ENCODE results near the gene PRKN. TPM values are rescaled to one million over a fixed set of nuclear protein-coding genes. Genes with fewer than 3 reads are reported as not detected.

Gene PRKN
- polyA plus RNA-seq, 1 donor from 2014 or later: 1.2 TPM

GRCh38 chr6:162337412-162337811 lies 390.2 kb downstream of the PRKN start:
- Histone ChIP-seq H3K36me3 (ENCODE audit: insufficient read depth, low read length) (no peaks in the 10 kb centered on the region), H4K20me1 (ENCODE audit: insufficient read depth) (no peaks in the 10 kb centered on the region), H3K27me3 (ENCODE audit: insufficient read depth, low read depth, low read length) (no peaks in the 10 kb centered on the region), H2AFZ (ENCODE audit: low read depth, low read length) (no peak overlapping the region), H3K9me3 (ENCODE audit: low read length) (no peaks in the 10 kb centered on the region), H3K4me2 (ENCODE audit: low read length) (no peak overlapping the region), H3K4me3 (ENCODE audit: low read length) (no peak overlapping the region), H3K9ac (ENCODE audit: low read length) (no peak overlapping the region), H3K79me2 (replicated peaks; ENCODE audit: insufficient read depth, low read length) (no peaks in the 10 kb centered on the region), H3K27ac (ENCODE audit: low read length) (no peak overlapping the region), H3F3A (ENCODE audit: insufficient read depth, low read length, poor library complexity, severe bottlenecking) (no peaks in the 10 kb centered on the region), H3K9me2 (ENCODE audit: insufficient read depth, low read length) (no peaks in the 10 kb centered on the region)
- TF ChIP-seq POLR2AphosphoS5 (IDR thresholded peaks at IDR 0.05): no peak
- TF ChIP-seq MXI1 (conservative IDR thresholded peaks at IDR 0.05; ENCODE audit: poor library complexity, severe bottlenecking): no peak
- TF ChIP-seq CTCF (IDR thresholded peaks at IDR 0.05; ENCODE audit: poor library complexity, severe bottlenecking): no peak
- no peak for TF ChIP-seq REST (IDR thresholded peaks at IDR 0.05; ENCODE audit: borderline replicate concordance)
- TF ChIP-seq EP300 (conservative IDR thresholded peaks at IDR 0.05; ENCODE audit: poor library complexity, severe bottlenecking): no peak
- no peak for TF ChIP-seq TAF1 (IDR thresholded peaks at IDR 0.05; ENCODE audit: low read depth)
- no peak for TF ChIP-seq EZH2 (IDR thresholded peaks at IDR 0.05; ENCODE audit: borderline replicate concordance, insufficient read depth, low read length, poor library complexity, severe bottlenecking)
- no peak for TF ChIP-seq RAD21 (conservative IDR thresholded peaks at IDR 0.05)
- TF ChIP-seq SMC3 (conservative IDR thresholded peaks at IDR 0.05; ENCODE audit: poor library complexity): no peak

DNA sequence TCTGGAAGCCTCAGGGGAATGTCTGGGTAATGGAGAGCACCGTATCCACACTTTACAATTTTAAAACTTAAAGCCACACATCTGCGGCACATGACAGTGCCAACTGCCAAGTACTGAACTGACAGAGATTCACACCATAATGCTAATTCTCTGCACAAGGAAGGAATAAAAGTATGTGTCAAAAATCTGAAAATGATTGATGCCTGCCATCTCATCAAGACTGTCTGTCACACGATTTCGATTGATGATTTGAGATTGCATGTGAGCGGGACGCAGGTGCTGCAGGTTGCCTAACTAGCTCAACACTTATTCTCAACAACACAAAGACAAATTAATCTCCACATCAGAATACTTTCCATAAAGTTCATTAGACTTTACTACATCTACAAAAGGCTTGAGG lies 391.2 kb downstream of the PRKN start:
- no peak overlapping the region for H2AFZ ChIP-seq (ENCODE audit: low read depth, low read length)
- H3F3A ChIP-seq (ENCODE audit: insufficient read depth, low read length, poor library complexity, severe bottlenecking): no peaks in the 10 kb centered on the region
- no peaks in the 10 kb centered on the region for H3K27me3 ChIP-seq (ENCODE audit: insufficient read depth, low read depth, low read length)
- no peaks in the 10 kb centered on the region for H3K79me2 ChIP-seq (replicated peaks; ENCODE audit: insufficient read depth, low read length)
- TF ChIP-seq CTCF (IDR thresholded peaks at IDR 0.05; ENCODE audit: poor library complexity, severe bottlenecking) (no peak), EZH2 (IDR thresholded peaks at IDR 0.05; ENCODE audit: borderline replicate concordance, insufficient read depth, low read length, poor library complexity, severe bottlenecking) (no peak), POLR2AphosphoS5 (IDR thresholded peaks at IDR 0.05) (peak; percentile 76), SMC3 (conservative IDR thresholded peaks at IDR 0.05; ENCODE audit: poor library complexity) (peak; percentile 25), REST (IDR thresholded peaks at IDR 0.05; ENCODE audit: borderline replicate concordance) (peak; percentile 46), EP300 (conservative IDR thresholded peaks at IDR 0.05; ENCODE audit: poor library complexity, severe bottlenecking) (peak; percentile 99), RAD21 (conservative IDR thresholded peaks at IDR 0.05) (peak; percentile 16), MXI1 (conservative IDR thresholded peaks at IDR 0.05; ENCODE audit: poor library complexity, severe bottlenecking) (no peak)
- peak overlapping the region; percentile 14 for H3K4me3 ChIP-seq (ENCODE audit: low read length)
- H3K9ac ChIP-seq (ENCODE audit: low read length): no peak overlapping the region
- H3K9me3 ChIP-seq (ENCODE audit: low read length): no peaks in the 10 kb centered on the region
- no peaks in the 10 kb centered on the region for H4K20me1 ChIP-seq (ENCODE audit: insufficient read depth)
- no peaks in the 10 kb centered on the region for H3K9me2 ChIP-seq (ENCODE audit: insufficient read depth, low read length)
- no peaks in the 10 kb centered on the region for H3K36me3 ChIP-seq (ENCODE audit: insufficient read depth, low read length)
- peak overlapping the region; percentile 68 for H3K27ac ChIP-seq (ENCODE audit: low read length)
- H3K4me2 ChIP-seq (ENCODE audit: low read length): no peak overlapping the region

Measured in neural cell (in vitro differentiated cells).